B cell (primary cell): Measurements from ENCODE around the gene NABP1.

Experiments used
- CTCF ChIP-seq: fragments of 200-600 bp; IDR thresholded peaks from one replicate; pipeline ENCODE4 v1.8.0; 2022; ENCODE audit warnings: antibody characterized with exemption, mild to moderate bottlenecking
- EZH2 ChIP-seq: IDR thresholded peaks from 2 replicates; pipeline ENCODE4 v1.6.1; 2012; ENCODE audit warnings: borderline replicate concordance, low read depth, mild to moderate bottlenecking, moderate library complexity, low read length; ENCODE audit not compliant: insufficient read depth, poor library complexity, severe bottlenecking

GRCh38 chr2:191696001-191696400, 18.1 kb downstream of the NABP1 start:
- TF ChIP-seq CTCF: no peak
- no peak for TF ChIP-seq EZH2
